H9 (cell line): ENCODE results near the gene NECAB2. TPM values are rescaled to one million over a fixed set of nuclear protein-coding genes. Genes with fewer than 3 reads are reported as not detected.

Source experiments
- DNase-seq: peaks from one replicate; pipeline ENCODE4 v3.0.0-alpha.2; 2017
- H2AFZ ChIP-seq: one replicate; pipeline ENCODE4 v1.6.1; 2013; ENCODE audit warnings: mild to moderate bottlenecking, low read length, control low read depth, moderate library complexity
- H2AK5ac ChIP-seq: 2 replicates; pipeline ENCODE4 v1.6.1; 2013; ENCODE audit warnings: low read length, control low read depth, mixed read lengths; ENCODE audit not compliant: insufficient read length
- H2BK120ac ChIP-seq: one replicate; pipeline ENCODE4 v1.6.1; 2013; ENCODE audit warnings: low read depth, mild to moderate bottlenecking, low read length, control low read depth, inconsistent platforms; ENCODE audit not compliant: poor library complexity, severe bottlenecking
- H2BK12ac ChIP-seq: 2 replicates; pipeline ENCODE4 v1.6.1; 2013; ENCODE audit warnings: low read length, control low read depth, mixed read lengths, low read depth; ENCODE audit not compliant: insufficient read length
- H2BK15ac ChIP-seq: 2 replicates; pipeline ENCODE4 v1.6.1; 2013; ENCODE audit warnings: low read depth, low read length, control low read depth
- H2BK20ac ChIP-seq: one replicate; pipeline ENCODE4 v1.6.1; 2013; ENCODE audit warnings: low read depth, mild to moderate bottlenecking, low read length, control low read depth, inconsistent platforms; ENCODE audit not compliant: poor library complexity, severe bottlenecking
- H2BK5ac ChIP-seq: 2 replicates; pipeline ENCODE4 v1.6.1; 2013; ENCODE audit warnings: low read length, control low read depth, mixed read lengths; ENCODE audit not compliant: insufficient read length
- H3K14ac ChIP-seq: 2 replicates; pipeline ENCODE4 v1.6.1; 2013; ENCODE audit warnings: low read length, control low read depth; ENCODE audit not compliant: insufficient read depth
- H3K18ac ChIP-seq: 2 replicates; pipeline ENCODE4 v1.6.1; 2013; ENCODE audit warnings: low read depth, mild to moderate bottlenecking, mixed read lengths, low read length, control low read depth; ENCODE audit not compliant: insufficient read length
- H3K23ac ChIP-seq: 2 replicates; pipeline ENCODE4 v1.6.1; 2013; ENCODE audit warnings: low read length, control low read depth, mixed read lengths, low read depth; ENCODE audit not compliant: insufficient read length
- H3K23me2 ChIP-seq: 2 replicates; pipeline ENCODE4 v1.6.1; 2013; ENCODE audit warnings: low read depth, mild to moderate bottlenecking, mixed read lengths, low read length, control low read depth; ENCODE audit not compliant: insufficient read length, poor library complexity, severe bottlenecking
- H3K27ac ChIP-seq: 2 replicates; pipeline ENCODE4 v1.5.1; 2013; ENCODE audit warnings: low read length, control low read depth, mixed read lengths, low read depth; ENCODE audit not compliant: insufficient read length
- H3K27me3 ChIP-seq: 2 replicates; pipeline ENCODE4 v1.6.1; 2013; ENCODE audit warnings: low read length, control low read depth, inconsistent platforms; ENCODE audit not compliant: insufficient read depth
- H3K4ac ChIP-seq: 2 replicates; pipeline ENCODE4 v1.6.1; 2013; ENCODE audit warnings: low read depth, mild to moderate bottlenecking, control low read depth, inconsistent platforms, low read length, moderate library complexity
- H3K4me1 ChIP-seq: 2 replicates; pipeline ENCODE4 v1.6.1; 2013; ENCODE audit warnings: low read length, control low read depth, inconsistent platforms; ENCODE audit not compliant: insufficient read depth
- H3K4me2 ChIP-seq: 2 replicates; pipeline ENCODE4 v1.6.1; 2013; ENCODE audit warnings: low read length, control low read depth, mixed read lengths; ENCODE audit not compliant: insufficient read length, insufficient read depth
- H3K56ac ChIP-seq: 2 replicates; pipeline ENCODE4 v1.6.1; 2013; ENCODE audit warnings: low read depth, mild to moderate bottlenecking, mixed read lengths, low read length, control low read depth; ENCODE audit not compliant: insufficient read length
- H3K79me1 ChIP-seq: 2 replicates; pipeline ENCODE4 v1.6.1; 2013; ENCODE audit warnings: low read depth, mild to moderate bottlenecking, moderate library complexity, low read length, control low read depth, inconsistent platforms; ENCODE audit not compliant: insufficient read depth, poor library complexity, severe bottlenecking
- H3K79me2 ChIP-seq: 2 replicates; pipeline ENCODE4 v1.6.1; 2013; ENCODE audit warnings: low read length, control low read depth, inconsistent platforms; ENCODE audit not compliant: insufficient read depth
- H3K9ac ChIP-seq: 2 replicates; pipeline ENCODE4 v1.6.1; 2013; ENCODE audit warnings: low read length, control low read depth, mixed read lengths; ENCODE audit not compliant: insufficient read length; ENCODE audit errors: extremely low read depth
- H3K9me3 ChIP-seq: one replicate; pipeline ENCODE4 v1.6.1; 2013; ENCODE audit warnings: low read depth, low read length, inconsistent platforms; ENCODE audit not compliant: control insufficient read depth
- H3T11ph ChIP-seq: one replicate; pipeline ENCODE4 v1.6.1; 2013; ENCODE audit warnings: mild to moderate bottlenecking, low read length, control low read depth, inconsistent platforms
- H4K20me1 ChIP-seq: one replicate; pipeline ENCODE4 v1.6.1; 2013; ENCODE audit not compliant: control insufficient read depth, insufficient read length, insufficient read depth
- H4K5ac ChIP-seq: 2 replicates; pipeline ENCODE4 v1.6.1; 2013; ENCODE audit warnings: low read depth, mild to moderate bottlenecking, mixed read lengths, low read length, control low read depth; ENCODE audit not compliant: insufficient read length
- H4K8ac ChIP-seq: replicated peaks from 2 replicates; pipeline ENCODE4 v1.6.1; 2013; ENCODE audit warnings: low read length, control low read depth, mixed read lengths, low read depth; ENCODE audit not compliant: insufficient read length
- H4K91ac ChIP-seq: 2 replicates; pipeline ENCODE4 v1.6.1; 2013; ENCODE audit warnings: low read depth, mild to moderate bottlenecking, moderate library complexity, mixed read lengths, low read length, control low read depth; ENCODE audit not compliant: insufficient read length
- H3K27ac Mint-ChIP-seq, 3 experiments: 2 replicates in 2 of 3; 3 replicates in 1 of 3; pipeline ENCODE4 v1.8.0; 2020 to 2021; ENCODE audit warnings: mixed read lengths in 3 of 3, mild to moderate bottlenecking in 1 of 3, moderate library complexity in 1 of 3
- H3K27me3 Mint-ChIP-seq: 2 replicates; pipeline ENCODE4 v1.8.0; 2021; ENCODE audit warnings: low read depth, mild to moderate bottlenecking, moderate library complexity, mixed read lengths
- H3K36me3 Mint-ChIP-seq, 3 experiments: 2 replicates in 2 of 3; 3 replicates in 1 of 3; pipeline ENCODE4 v1.8.0; 2020 to 2021; ENCODE audit warnings: low read depth in 3 of 3, mixed read lengths in 3 of 3; ENCODE audit not compliant: insufficient read depth in 1 of 3
- H3K4me1 Mint-ChIP-seq, 2 experiments: 2 replicates each; pipeline ENCODE4 v1.8.0; 2020; ENCODE audit warnings: mixed read lengths in 2 of 2
- H3K4me3 Mint-ChIP-seq, 2 experiments: 2 replicates in 1 of 2; 3 replicates in 1 of 2; pipeline ENCODE4 v1.8.0; 2020 to 2021; ENCODE audit warnings: mild to moderate bottlenecking in 2 of 2, mixed read lengths in 2 of 2, moderate library complexity in 1 of 2
- H3K9me3 Mint-ChIP-seq, 2 experiments: 2 replicates in 1 of 2; 3 replicates in 1 of 2; pipeline ENCODE4 v1.8.0; 2020; ENCODE audit warnings: mild to moderate bottlenecking in 2 of 2, mixed read lengths in 2 of 2, moderate library complexity in 1 of 2
- CTCF ChIP-seq: fragments of 200-600 bp; sonication (generic); conservative IDR thresholded peaks from 3 replicates; pipeline ENCODE4 v1.8.0; 2021; ENCODE audit warnings: antibody characterized with exemption, mild to moderate bottlenecking
- WGBS: extraction: QIAGEN DNeasy Blood & Tissue Kit; methylation state at CpG from one replicate; pipeline ENCODE4 v1.1.7; 2013; ENCODE audit warnings: missing lambda C conversion rate, low lambda C conversion rate, mixed read lengths; ENCODE audit not compliant: insufficient read length; ENCODE audit errors: extremely low coverage; 5-methylcytosine and 5-hydroxymethylcytosine counted together
- total RNA-seq: library from RNA; stranded (reverse); gene quantifications from 2 replicates; pipeline ENCODE4 v1.2.1, GENCODE V29; 2021

Gene NECAB2
- total RNA-seq, 1 experiment from 2014 or later: 12.6 TPM

- no peak overlapping the region for H2BK5ac ChIP-seq
- no peak overlapping the region for H3K4ac ChIP-seq
- H2BK15ac ChIP-seq: no peak overlapping the region
- no peak overlapping the region for H2AFZ ChIP-seq
- H3K9ac ChIP-seq: no peak overlapping the region
- H3K23me2 ChIP-seq: no peaks in the 10 kb centered on the region
- H3K4me1 Mint-ChIP-seq: peaks cover 19 to 28% of the 10 kb centered on the region in 2 experiments
- H2BK20ac ChIP-seq: no peak overlapping the region
- peaks cover 13% of the 10 kb centered on the region for H3K27me3 Mint-ChIP-seq
- H3K4me3 Mint-ChIP-seq: no peak overlapping the region
- no peaks in the 10 kb centered on the region for H3K9me3 ChIP-seq
- H3K14ac ChIP-seq: no peak overlapping the region
- H4K20me1 ChIP-seq: no peaks in the 10 kb centered on the region
- no peak overlapping the region for H4K5ac ChIP-seq
- no peak overlapping the region for H3K56ac ChIP-seq
- H3K4me1 ChIP-seq: no peaks in the 10 kb centered on the region
- H3K23ac ChIP-seq: no peak overlapping the region
- no peaks in the 10 kb centered on the region for H3K79me2 ChIP-seq
- no peaks in the 10 kb centered on the region for H3K79me1 ChIP-seq
- no peak overlapping the region for H2BK120ac ChIP-seq
- peaks cover 0 to 4% (median 1%) of the 10 kb centered on the region in 3 experiments; a peak in 2 of 7 replicates for H3K36me3 Mint-ChIP-seq
- H2BK12ac ChIP-seq: no peak overlapping the region
- no peak overlapping the region for H2AK5ac ChIP-seq
- peak overlapping the region in 1 of 3 experiments; percentile 58; a peak in 1 of 7 replicates for H3K27ac Mint-ChIP-seq
- H3T11ph ChIP-seq: no peak overlapping the region
- H3K9me3 Mint-ChIP-seq: peaks cover 3 to 4% of the 10 kb centered on the region in 2 experiments
- H3K18ac ChIP-seq: no peak overlapping the region
- no peak for DNase-seq
- no peaks in the 10 kb centered on the region for H3K27me3 ChIP-seq
- no peak overlapping the region for H4K8ac ChIP-seq
- no CpG with 5 or more reads among the region's 15 CpGs for WGBS
- no peak overlapping the region for H3K4me2 ChIP-seq
- H4K91ac ChIP-seq: no peak overlapping the region
- no peak overlapping the region for H3K27ac ChIP-seq
- TF ChIP-seq CTCF: no peak
These were observed 64.6 kb downstream of the NECAB2 start for GRCh38 chr16:84032458-84033178.
